ENCODE measurements around the gene ZBTB7C.

GRCh38 chr18:48066225-48066652, 342.9 kb downstream of the ZBTB7C start:
- TF ChIP-seq CTCF (IDR thresholded peaks at IDR 0.05), result no peak
- TF ChIP-seq EZH2 (IDR thresholded peaks at IDR 0.05; ENCODE audit: borderline replicate concordance, insufficient read depth, low read depth, low read length, poor library complexity, severe bottlenecking), result no peak

Measured in B cell (primary cell).